SH-SY5Y (cell line): ENCODE data around the gene CHD1L.

Experiments
- GATA2 ChIP-seq: IDR thresholded peaks from 2 replicates; pipeline ENCODE4 v1.6.1; 2011; ENCODE audit warnings: mild to moderate bottlenecking, low read depth, low read length
- GATA3 ChIP-seq: IDR thresholded peaks from 2 replicates; pipeline ENCODE4 v1.6.1; 2011; ENCODE audit warnings: low read depth, mild to moderate bottlenecking, low read length, moderate library complexity

CHD1L gene

DNA sequence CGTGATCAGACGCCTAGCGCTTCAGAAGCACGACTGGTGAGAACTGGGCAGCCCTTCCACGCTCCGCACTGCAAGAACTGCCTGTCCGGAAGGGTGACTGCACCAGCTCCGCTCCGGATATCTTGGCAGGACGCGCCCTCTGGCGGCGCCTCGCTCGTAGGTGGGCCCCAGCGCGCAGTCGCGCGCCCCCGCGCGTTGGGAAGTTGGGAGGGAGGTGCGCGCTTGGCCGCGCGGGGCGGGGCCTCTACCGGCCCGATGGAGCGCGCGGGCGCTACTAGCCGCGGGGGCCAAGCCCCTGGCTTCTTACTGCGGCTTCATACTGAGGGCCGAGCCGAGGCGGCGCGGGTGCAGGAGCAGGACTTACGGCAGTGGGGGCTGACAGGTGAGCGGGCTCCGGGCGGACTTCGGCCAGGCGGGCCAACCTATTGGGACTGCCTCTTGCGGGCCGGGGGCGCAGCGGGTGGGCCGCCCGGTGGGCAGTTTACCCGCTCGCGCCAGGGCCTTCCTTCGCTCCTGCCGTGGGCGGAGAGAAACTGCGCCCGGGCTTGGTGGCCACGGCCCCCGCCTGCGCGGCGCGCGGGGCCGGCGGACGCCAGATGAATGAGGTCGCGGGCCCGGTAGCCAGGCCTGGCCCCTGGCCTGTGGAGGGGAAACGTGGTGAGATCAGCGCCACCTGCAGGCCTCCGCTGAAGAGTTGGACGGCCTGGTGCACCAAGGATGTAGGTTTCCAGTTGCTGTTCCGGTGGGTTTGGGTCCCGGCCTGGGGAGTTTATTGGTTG is at the start of gene CHD1L:
Gene CHD1L, plus strand, starts transcription at position 236 of the 779 bp plus-strand sequence. Its CDS starts 20 bp downstream, at position 256.
- TF ChIP-seq GATA3 = no peak
- peak; percentile 20; the same call in 1 of the 2 replicates for TF ChIP-seq GATA2

DNA sequence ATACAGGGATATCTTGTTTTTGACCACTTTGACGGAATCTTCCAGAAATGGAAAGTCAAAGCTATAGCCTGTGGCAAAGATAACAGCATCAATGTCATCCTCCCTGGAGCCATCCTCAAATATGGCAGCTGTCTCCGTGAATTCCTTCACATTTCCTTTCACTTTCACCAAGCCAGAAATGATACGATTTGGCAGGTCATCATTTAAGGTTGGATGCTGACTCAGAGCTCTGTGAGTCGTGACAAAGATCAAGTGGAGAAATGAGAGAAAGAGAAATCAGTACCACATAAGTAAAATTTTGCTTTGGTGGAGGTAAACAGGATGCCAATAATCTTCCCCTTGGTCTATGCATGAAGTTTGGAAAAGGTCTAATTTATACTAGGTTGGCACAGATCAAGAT is 41.2 kb upstream of the CHD1L start:
- no peak for TF ChIP-seq GATA2
- no peak for TF ChIP-seq GATA3

DNA sequence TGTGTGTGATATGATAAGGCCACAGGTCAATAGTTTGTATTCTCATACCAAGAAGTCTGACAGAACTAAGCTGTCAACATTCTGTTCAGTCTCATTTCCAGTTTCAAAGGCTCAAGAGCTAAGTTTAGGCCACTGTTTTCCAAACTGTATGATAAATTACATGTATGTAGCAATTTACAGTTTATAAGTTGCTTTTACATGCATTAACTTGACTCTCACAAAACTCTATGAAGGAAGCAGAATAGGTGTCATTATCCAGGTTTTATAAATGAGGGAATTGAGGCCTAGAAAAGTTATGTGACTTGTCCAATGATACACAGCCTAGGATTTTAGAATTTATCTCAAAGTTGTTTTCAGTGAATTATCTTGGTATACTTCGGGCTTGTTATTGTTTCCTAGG is 40.7 kb upstream of the CHD1L start:
- no peak for TF ChIP-seq GATA3

DNA sequence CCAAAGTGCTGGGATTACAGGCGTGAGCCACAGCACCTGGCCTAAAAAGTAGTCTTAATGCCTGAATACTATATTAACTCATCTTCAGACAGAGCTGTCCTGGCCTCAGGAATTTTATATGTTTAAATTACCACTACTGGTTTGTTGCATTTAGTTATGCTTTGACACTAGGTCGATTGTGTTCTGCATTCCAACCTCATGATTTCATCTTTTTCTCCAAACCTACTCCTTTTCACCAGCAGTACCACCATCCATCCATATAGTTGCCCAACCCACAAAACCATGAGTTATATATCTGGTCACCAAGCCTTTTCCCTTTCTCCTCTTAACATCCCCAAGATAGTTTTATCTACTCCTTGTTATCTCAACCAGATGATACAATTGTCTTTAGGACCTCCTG is 39.9 kb upstream of the CHD1L start:
- no peak for TF ChIP-seq GATA3
- no peak for TF ChIP-seq GATA2

DNA sequence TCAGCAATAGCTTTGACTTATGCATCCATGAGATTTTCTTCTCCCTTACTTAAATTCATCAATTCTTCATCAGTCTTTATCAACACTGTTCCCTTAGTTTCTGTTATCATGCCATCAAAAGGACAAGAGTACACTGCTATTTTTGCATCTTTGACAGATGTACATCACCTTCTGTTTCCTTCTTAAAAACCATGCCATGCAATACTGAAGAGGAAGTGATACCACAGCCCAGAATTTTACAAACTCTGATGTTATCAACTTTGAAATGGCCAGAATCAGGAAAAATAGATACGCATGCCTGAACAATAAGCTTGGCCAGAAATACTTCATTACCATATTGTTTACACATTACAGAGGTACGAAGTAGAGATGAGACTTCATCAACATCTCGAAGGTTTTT is 38.4 kb upstream of the CHD1L start:
- TF ChIP-seq GATA3 (no peak), GATA2 (no peak)

DNA sequence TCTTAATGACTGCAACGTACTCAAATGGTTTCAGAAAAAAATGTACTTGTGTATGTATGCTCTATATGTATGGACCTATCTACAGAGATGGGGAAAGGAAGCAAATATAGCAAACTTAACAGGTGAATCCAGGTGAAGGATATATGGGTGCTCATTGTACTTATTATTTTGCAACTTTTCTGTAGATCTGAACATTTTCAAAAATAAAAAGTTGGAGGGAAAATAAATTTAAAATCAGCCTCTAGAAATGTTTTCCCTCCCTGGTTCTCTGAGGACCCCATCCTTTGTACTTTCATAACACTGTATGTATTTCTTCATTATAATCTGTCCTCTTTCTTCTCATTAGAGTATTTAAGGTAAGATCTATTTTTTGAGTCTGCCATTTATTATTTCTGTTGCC is 35.3 kb upstream of the CHD1L start:
- no peak for TF ChIP-seq GATA3
- no peak for TF ChIP-seq GATA2

DNA sequence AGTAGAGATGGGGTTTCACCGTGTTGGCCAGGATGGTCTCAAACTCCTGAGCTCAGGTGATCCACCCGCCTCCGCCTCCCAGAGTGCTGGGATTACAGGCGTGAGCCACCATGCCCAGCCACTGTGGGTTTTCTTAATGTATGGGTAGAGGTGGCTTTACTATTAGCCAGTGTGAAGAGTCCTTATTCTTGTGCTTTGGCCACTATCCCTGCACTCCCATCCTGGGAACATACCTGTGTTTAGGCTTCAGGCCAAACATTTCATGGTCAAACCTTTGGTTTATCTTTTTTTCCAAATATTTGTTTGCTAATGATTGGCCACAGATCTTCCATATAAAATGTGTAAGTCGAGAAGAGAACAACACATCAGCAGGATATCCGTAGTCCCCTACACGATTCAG is 33.9 kb upstream of the CHD1L start:
- TF ChIP-seq GATA3 = no peak
- TF ChIP-seq GATA2 = no peak

DNA sequence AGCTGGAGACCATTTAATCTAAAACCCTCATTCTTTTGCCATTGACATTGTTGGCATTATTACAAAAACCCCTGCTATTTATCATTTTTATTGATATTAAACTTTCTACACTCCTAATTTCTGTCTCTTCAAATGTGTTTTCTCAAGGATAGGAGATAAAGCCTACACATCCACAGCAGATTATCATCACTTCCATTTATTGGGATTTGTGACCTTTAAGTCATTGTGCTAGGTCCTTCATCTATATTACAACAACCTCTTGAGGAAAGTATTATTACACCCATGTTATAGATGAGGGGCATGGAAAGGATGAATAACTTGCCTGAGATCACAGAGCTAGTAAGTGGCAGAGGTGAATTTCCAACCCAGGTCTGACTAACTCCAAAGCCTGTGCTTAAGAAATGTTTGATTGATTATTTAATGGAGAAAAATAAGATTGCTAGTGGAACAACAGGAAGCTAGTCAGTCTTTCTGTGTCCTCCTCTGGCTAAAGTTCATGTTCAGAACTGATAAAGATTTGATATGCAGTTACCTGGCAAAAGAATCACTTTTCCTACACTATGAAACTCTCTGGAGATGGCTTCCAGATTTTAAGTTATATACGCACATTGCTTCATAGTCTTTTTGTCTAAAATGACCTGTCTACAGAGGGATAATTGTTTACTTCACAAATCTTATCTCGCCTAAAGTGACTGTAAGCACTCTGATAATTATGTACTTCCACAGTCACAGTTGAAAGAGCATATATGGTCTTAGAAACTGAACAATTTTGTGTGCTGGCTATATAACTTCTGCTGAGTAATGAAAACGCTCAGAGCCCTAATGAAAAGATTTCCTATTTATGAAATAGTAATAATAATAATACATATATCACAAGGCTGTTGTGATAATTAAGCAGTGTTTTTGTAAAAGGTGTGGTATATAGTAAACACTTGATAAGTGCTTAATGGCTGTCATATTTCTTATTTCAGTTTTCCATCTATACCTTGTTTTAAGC is 32.4 kb upstream of the CHD1L start:
- TF ChIP-seq GATA3 (no peak), GATA2 (no peak)

DNA sequence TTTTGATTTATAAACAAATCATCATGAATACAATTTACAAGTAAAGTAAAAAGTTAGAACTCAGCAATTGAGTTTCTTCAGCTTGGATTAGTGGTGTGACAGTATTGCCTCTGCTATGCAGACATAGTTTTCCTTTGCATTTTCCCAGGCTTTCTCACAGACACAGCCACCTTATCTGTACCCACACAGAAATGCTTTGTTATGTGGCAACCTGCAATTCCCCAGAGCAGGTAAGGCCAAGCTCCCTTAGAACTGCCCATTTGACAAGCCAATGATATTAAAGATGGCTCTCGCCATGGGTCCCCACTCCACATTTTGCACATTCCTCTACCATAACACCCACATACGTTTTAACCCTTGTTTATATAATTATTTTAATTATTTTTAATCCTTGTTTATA is 31.5 kb upstream of the CHD1L start:
- no peak for TF ChIP-seq GATA2
- no peak for TF ChIP-seq GATA3

DNA sequence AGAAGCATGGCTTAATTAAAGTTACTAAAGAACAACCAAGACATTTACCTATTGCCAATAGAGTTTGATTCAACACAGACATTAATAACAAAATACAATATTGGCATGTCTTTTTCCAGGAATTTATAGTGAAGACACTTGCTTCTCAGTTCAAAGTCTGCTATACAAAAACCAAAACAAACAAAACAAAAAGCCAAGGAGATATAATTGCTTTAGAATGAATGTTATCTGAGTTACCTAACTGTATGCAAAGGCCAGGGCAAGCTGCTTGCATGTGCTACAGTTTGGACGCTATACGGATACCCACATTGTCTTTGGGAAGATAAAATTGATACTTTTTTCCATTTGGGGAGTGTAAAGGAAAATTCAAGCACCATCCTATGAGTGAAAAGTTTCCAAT is 30.9 kb upstream of the CHD1L start:
- TF ChIP-seq GATA2 = no peak
- no peak for TF ChIP-seq GATA3

DNA sequence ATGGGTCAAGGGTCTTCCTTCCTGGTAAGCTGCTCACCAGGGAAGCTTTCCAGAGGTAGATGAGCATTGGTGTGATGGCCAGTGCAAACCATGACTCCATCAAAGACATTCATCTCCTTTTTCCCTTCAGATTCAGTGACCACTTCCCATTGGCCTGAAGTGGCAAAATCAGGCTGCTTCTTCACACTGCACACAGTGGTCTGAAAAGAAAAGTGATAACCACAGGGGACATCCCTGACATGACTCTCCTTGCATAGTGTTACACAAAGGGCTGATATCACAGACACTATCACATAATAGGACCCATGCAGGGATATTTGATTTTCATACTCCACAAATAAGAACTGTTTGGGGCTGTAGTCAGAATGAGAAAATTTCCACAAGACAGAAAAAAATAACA is 29.2 kb upstream of the CHD1L start:
- TF ChIP-seq GATA3 (no peak), GATA2 (no peak)

DNA sequence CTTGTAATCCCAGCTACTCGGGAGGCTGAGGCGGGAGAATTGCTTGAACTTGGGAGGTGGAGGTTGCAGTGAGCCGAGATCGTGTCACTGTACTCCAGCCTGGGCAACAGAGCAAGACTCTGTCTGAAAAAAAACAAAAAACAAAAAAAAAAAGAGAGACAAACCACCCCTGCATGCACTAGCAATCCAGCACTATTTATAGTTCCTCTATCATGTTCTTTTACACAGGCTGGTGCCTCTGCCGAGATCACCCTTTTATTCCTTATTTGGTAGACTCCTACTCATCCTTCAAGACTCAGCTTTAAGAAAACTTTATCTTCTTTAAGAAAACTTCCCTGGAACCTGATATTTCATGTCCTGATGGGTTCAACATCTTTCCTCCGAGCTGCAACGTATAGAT is 28.2 kb upstream of the CHD1L start:
- TF ChIP-seq GATA2 = no peak
- no peak for TF ChIP-seq GATA3

DNA sequence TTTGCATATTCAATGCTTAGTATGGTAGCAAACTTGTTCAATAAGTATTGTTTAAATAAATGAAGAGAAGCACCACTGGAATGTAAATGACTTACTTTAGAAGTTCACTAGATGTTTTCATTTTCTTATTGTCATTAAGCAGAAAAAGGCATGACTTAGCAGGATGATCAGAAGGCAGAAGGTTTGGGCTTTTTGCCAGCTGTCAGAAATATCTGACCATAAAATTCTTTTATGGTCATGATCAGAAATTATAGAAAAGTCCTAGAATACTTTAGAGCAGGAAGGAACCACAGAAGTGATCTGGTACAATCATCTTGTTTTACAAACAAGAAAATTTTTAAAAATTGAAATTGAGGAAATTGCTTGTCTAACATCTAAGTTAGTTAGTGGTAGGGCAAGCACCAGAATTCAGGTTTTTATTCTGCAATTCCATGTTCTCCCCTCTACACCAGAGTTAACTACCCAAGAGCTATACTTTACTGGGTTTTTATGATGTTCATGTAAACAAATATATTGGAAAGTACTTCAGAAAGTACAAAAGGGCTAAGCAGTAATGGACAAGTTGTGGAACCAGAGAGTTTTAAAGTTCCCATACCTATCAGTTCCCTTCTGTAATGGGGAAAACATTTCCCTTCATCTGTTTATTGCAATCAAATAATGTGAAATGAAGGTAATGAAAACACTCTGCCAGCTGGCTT is 27.5 kb upstream of the CHD1L start:
- TF ChIP-seq GATA3 (no peak), GATA2 (no peak)

DNA sequence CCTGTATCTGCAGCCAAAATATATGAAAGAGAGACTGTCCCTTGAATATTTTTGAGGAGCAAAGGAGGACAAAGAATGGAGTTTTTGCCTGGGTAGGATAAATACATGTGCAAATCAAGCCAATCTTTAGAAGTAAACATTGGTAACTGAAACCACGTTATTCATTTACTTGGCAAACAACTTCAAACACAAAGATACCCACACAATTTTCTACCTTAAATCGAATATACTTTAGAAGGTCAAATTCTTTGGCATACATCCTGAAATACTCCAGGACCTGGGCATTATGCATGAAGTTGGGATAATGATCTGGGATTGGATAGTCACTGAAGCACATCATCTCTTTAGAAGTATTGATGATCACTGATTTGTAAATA is 27.0 kb upstream of the CHD1L start:
- no peak for TF ChIP-seq GATA2
- TF ChIP-seq GATA3 = no peak

DNA sequence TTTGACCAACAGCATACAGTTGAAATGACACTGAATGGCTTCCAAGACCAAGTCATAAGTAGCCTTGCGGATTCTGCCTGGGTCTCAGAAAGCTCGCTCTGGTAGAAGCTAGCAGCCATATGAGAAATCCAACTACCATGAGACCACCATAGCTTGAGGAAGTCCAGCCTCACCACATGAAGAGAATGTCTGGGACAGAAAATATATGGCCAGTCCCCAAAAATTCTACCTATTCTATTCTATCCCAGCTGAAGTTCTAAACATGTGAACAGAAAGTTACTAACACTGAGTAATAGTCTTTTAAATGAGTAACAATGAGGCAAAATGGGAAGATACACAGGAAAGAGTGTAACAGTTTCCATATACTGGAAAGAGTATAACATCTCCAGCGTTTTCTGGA is 26.4 kb upstream of the CHD1L start:
- no peak for TF ChIP-seq GATA2
- no peak for TF ChIP-seq GATA3
